ENCODE measurements around the gene TRAPPC13.
"Not testable (repeated sequence)": the region's sequence is repeated elsewhere in the genome, so short reads cannot be mapped to it uniquely, and the experiment has no call there.

TRAPPC13 gene

DNA sequence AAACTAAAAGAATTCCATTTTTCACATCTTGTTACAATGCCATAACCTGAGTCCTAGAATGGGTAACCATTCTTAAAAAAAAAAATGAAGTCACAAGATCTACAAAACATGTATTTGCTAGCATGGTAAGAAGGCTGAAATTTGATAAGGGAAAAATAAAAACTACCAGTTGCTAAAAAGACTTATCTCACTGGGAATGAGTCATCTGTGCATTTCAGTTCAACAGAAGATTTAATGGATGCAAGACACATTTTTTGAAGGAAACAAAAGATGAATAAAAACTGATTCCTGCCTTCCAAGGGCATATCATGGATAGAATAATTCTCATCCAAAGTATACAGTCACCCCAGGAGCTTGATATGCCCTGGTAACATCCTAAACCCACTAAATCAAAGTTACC lies 49.9 kb downstream of the TRAPPC13 start:
- TF ChIP-seq, protein P1, sequence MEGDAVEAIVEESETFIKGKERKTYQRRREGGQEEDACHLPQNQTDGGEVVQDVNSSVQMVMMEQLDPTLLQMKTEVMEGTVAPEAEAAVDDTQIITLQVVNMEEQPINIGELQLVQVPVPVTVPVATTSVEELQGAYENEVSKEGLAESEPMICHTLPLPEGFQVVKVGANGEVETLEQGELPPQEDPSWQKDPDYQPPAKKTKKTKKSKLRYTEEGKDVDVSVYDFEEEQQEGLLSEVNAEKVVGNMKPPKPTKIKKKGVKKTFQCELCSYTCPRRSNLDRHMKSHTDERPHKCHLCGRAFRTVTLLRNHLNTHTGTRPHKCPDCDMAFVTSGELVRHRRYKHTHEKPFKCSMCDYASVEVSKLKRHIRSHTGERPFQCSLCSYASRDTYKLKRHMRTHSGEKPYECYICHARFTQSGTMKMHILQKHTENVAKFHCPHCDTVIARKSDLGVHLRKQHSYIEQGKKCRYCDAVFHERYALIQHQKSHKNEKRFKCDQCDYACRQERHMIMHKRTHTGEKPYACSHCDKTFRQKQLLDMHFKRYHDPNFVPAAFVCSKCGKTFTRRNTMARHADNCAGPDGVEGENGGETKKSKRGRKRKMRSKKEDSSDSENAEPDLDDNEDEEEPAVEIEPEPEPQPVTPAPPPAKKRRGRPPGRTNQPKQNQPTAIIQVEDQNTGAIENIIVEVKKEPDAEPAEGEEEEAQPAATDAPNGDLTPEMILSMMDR (IDR thresholded peaks at IDR 0.05; ENCODE audit: low read depth, low read length, missing control alignments), result no peak
- no peak overlapping the region for H3K4me3 ChIP-seq (ENCODE audit: low read depth, low read length)
- no peak for DNase-seq (ENCODE audit: low read depth)

DNA sequence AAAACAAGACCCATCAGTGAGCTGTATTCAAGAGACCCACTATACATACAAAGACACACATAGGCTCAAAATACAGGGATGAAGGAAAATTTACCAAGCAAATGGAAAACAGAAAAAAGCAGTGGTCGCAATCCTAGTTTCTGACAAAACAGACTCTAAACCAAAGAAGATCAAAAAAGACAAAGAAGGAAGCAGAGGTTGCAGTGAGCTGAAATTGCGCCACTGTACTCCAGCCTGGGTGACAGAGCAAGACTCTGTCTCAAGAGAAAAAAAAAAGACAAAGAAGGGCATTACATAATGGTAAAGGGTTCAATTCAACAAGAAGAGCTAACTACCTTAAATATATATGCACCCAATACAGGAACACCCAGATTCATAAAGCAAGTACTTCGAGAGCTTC lies 51.2 kb downstream of the TRAPPC13 start:
- H3K4me3 ChIP-seq (ENCODE audit: low read depth, low read length); DNase-seq (ENCODE audit: low read depth): not testable (repeated sequence)

DNA sequence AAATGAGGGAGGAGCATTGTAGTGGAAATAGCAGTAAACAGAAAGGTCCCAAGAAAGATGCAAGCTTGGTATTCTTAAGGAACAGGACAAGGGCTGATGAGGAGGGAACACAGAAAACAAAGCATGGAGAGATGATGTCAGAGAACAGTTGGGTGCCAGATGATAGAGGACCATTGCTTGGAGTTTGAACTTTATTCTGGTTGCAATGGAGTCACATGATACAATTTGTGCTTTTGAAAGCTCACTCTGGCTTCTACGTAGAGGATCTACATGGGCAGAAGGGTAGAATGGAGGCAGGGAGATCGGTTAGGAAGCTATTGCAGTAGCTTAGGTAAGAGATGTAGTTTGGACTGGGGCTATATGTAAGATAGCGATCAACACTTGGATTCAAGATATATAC lies 57.3 kb downstream of the TRAPPC13 start:
- H3K4me3 ChIP-seq (ENCODE audit: low read depth, low read length), result no peak overlapping the region
- TF ChIP-seq, protein P1 (IDR thresholded peaks at IDR 0.05; ENCODE audit: low read depth, low read length, missing control alignments), result no peak
- DNase-seq (ENCODE audit: low read depth), result no peak

DNA sequence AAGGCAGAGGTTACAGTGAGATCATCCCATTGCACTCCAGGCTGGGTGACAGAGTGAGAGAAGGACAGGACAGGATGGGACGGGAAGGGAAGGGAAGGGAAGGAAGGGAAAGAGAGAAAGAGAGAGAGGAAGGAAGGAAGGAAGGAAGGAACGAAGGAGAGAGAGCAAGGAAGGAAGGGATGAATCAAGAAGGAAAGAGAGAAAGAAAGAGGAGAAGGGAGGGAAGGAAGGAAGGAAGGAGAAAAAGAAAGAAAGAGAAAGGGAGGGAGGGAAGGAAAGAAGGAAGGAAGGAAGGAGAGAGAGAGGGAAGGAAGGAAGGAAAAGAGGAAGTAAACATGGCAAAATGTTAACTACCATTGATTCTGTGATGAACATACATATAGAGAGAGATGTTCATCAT lies 68.3 kb downstream of the TRAPPC13 start:
- no peak overlapping the region for H3K4me3 ChIP-seq (ENCODE audit: low read depth, low read length)

DNA sequence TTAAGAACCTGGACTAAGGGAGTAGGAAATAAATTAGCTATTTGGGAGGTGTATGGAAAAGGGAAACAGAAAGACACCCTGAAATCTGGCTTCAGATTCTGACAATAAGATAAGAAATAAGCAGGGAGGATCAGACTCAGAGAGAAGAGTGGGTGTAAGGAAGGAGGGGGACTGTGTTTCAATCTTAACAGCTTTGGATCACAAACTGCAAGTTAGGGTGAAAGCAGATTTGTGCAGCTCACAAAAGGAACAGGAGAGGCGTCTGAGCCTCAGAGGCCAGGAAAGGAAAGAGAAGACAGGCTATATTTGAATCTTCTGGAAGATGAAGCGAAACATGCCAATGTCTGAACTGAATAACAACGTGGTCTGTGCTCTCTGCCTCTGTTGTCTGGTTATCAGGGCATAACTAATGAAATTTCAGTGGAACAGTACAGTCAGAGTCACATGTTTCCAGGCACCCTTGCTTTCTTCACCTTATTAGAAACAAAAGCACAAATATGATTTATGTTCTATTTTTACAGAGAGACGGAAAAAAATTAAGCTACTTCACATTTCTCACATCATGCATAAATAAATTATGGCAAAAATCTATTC lies 70.4 kb downstream of the TRAPPC13 start:
- no peak overlapping the region for H3K4me3 ChIP-seq (ENCODE audit: low read depth, low read length)
- DNase-seq (ENCODE audit: low read depth), result no peak
- TF ChIP-seq, protein P1 (IDR thresholded peaks at IDR 0.05; ENCODE audit: low read depth, low read length, missing control alignments), result no peak

More for the DNA sequence above, 68.3 kb downstream of the TRAPPC13 start:
- TF ChIP-seq, protein P1 (IDR thresholded peaks at IDR 0.05; ENCODE audit: low read depth, low read length, missing control alignments), result no peak
- DNase-seq (ENCODE audit: low read depth), result no peak

DNA sequence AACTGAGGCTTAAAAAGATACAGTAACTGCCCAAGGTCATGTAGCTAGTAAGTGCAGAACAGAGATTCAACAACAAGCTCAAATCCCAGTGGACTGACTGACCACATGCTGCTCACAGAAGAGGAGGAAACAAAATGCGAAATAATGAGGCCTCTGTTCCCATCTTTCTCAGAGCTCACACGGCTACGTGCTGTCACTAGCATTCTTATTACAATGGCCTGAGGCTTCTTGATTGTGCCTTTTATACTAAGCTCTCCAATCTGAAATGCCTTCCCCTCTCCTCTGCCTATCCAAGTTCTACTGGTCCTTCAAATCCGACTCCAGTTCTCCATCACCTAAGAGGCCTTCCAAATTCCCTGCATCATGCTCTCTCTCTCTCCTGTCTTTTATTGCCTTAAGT lies 71.1 kb downstream of the TRAPPC13 start:
- no peak for DNase-seq (ENCODE audit: low read depth)
- TF ChIP-seq, protein P1 (IDR thresholded peaks at IDR 0.05; ENCODE audit: low read depth, low read length, missing control alignments), result no peak
- no peak overlapping the region for H3K4me3 ChIP-seq (ENCODE audit: low read depth, low read length)

DNA sequence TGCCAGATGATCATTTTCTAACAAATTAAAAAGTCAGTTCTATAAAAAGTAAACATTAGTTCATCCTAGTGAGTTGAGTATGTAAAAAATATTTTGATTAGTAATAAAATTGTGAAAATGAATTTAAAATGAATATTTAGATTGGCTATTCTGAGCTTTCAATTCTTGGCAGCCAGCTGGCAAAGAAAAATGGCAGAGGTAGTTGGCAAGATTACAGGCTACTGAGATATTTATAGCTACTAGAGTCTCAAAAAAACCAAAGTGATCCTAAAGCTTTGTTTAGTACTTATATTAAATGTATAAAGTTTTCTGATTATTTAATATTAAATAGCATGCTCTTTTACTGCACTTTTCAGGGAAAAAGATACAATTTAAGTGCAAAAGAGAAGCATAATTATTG lies 72.1 kb downstream of the TRAPPC13 start:
- DNase-seq (ENCODE audit: low read depth), result no peak

More for the DNA sequence above, 72.1 kb downstream of the TRAPPC13 start:
- TF ChIP-seq, protein P1 (IDR thresholded peaks at IDR 0.05; ENCODE audit: low read depth, low read length, missing control alignments), result no peak
- H3K4me3 ChIP-seq (ENCODE audit: low read depth, low read length), result no peak overlapping the region

All from GM12864 (cell line).